Endothelial cell of umbilical vein (primary cell): ENCODE results near the gene CPNE5. TPM values are rescaled to one million over a fixed set of nuclear protein-coding genes. Genes with fewer than 3 reads are reported as not detected.

Experiments used
- BruUV-seq: library from RNA; stranded (reverse); fragments of 400-500 nt; replicated peaks from 2 replicates; lab custom pipeline; 2021; lab: Mats Ljungman, UMichigan
- CTCF ChIA-PET: fragments of 300-600, 350-600 bp; sonication (Branson Sonifier 250); formaldehyde crosslinking; loops from one replicate; lab custom pipeline; 2021; ENCODE audit warnings: antibody characterized with exemption, inconsistent platforms; lab: Charles Lee
- POLR2A ChIA-PET: fragments of 300-600, 350-600 bp; sonication (Branson Sonifier 250); formaldehyde crosslinking; loops from one replicate; lab custom pipeline; 2021; ENCODE audit warnings: antibody characterized with exemption, inconsistent platforms; lab: Charles Lee
- DNase-seq: peaks from one replicate; pipeline ENCODE4 v3.0.0-alpha.2; 2011; ENCODE audit warnings: low read depth, low spot score
- FAIRE-seq: peaks from 2 replicates; lab custom pipeline; 2011; peaks lifted over from hg19 to GRCh38; lab: Jason Lieb, UNC
- H2AFZ ChIP-seq: 2 replicates; pipeline ENCODE4 v1.6.0; 2012; ENCODE audit warnings: low read depth, low read length, control low read depth, inconsistent platforms
- H3K27ac ChIP-seq: 2 replicates; pipeline ENCODE4 v1.5.1; 2011; ENCODE audit warnings: low read depth, mild to moderate bottlenecking, control low read depth, low read length, moderate library complexity; ENCODE audit not compliant: insufficient read depth
- H3K27me3 ChIP-seq, 2 experiments: 2 replicates each; pipeline versions ENCODE4 v1.6.0 to v1.6.1; 2011; ENCODE audit warnings: low read length in 2 of 2, mixed read lengths in 1 of 2; ENCODE audit not compliant: control insufficient read depth in 2 of 2, insufficient read depth in 2 of 2
- H3K36me3 ChIP-seq, 2 experiments: 2 replicates in 1 of 2; 3 replicates in 1 of 2; pipeline ENCODE4 v1.5.1; 2011; ENCODE audit warnings: low read length in 2 of 2, mild to moderate bottlenecking in 1 of 2, moderate library complexity in 1 of 2; ENCODE audit not compliant: control insufficient read depth in 2 of 2, insufficient read depth in 2 of 2; ENCODE audit errors: extremely low read depth in 1 of 2
- H3K4me1 ChIP-seq: 3 replicates; pipeline ENCODE4 v1.5.1; 2011; ENCODE audit warnings: mild to moderate bottlenecking, low read length; ENCODE audit not compliant: control insufficient read depth, insufficient read depth; ENCODE audit errors: extremely low read depth
- H3K4me2 ChIP-seq: 2 replicates; pipeline ENCODE4 v1.6.1; 2011; ENCODE audit warnings: low read length, control low read depth, mixed read lengths; ENCODE audit not compliant: insufficient read depth
- H3K4me3 ChIP-seq, 3 experiments: fragments of 200-600 bp in 1 of 3; sonication (generic), shearing (Covaris generic) in 1 of 3; replicated peaks in 1 of 3; 2 replicates each; pipeline ENCODE4 v1.5.1; 2011 to 2016; ENCODE audit warnings: control low read depth in 3 of 3, low read length in 3 of 3, mild to moderate bottlenecking in 2 of 3, inconsistent platforms in 1 of 3, low read depth in 1 of 3, moderate library complexity in 1 of 3; ENCODE audit not compliant: insufficient read depth in 1 of 3
- H3K79me2 ChIP-seq: 2 replicates; pipeline ENCODE4 v1.6.0; 2012; ENCODE audit warnings: low read length, inconsistent platforms; ENCODE audit not compliant: control insufficient read depth, insufficient read depth
- H3K9ac ChIP-seq: replicated peaks from 2 replicates; pipeline ENCODE3; 2011; ENCODE audit warnings: low read length, control low read depth; ENCODE audit not compliant: insufficient read depth; ENCODE audit errors: extremely low read depth
- H3K9me1 ChIP-seq: replicated peaks from 3 replicates; pipeline ENCODE4 v1.6.0; 2011; ENCODE audit warnings: mild to moderate bottlenecking, low read length; ENCODE audit not compliant: control insufficient read depth, insufficient read depth; ENCODE audit errors: extremely low read depth
- H3K9me3 ChIP-seq: replicated peaks from 2 replicates; pipeline ENCODE4 v1.5.1; 2012; ENCODE audit warnings: low read length, inconsistent platforms; ENCODE audit not compliant: control insufficient read depth, insufficient read depth
- H4K20me1 ChIP-seq: replicated peaks from 2 replicates; pipeline ENCODE3; 2011; ENCODE audit warnings: mild to moderate bottlenecking, low read length; ENCODE audit not compliant: control insufficient read depth, insufficient read depth; ENCODE audit errors: extremely low read depth
- CTCF ChIP-seq, 2 donors: IDR thresholded peaks; 1 replicate in 1 of 2; 2 replicates in 1 of 2; pipeline ENCODE4 v1.5.1; 2011; ENCODE audit warnings: low read length in 2 of 2, mild to moderate bottlenecking in 2 of 2, moderate library complexity in 2 of 2, control low read depth in 1 of 2, inconsistent platforms in 1 of 2, low read depth in 1 of 2; ENCODE audit not compliant: insufficient read depth in 1 of 2; ENCODE audit errors: extremely low read depth in 1 of 2
- EZH2 ChIP-seq: IDR thresholded peaks from 2 replicates; pipeline ENCODE4 v1.6.1; 2012; ENCODE audit warnings: borderline replicate concordance, low read depth, mild to moderate bottlenecking, moderate library complexity, low read length, inconsistent platforms; ENCODE audit not compliant: severe bottlenecking
- FOS ChIP-seq: IDR thresholded peaks from 2 replicates; pipeline ENCODE4 v1.6.1; 2011; ENCODE audit warnings: mild to moderate bottlenecking, low read length, moderate library complexity, borderline replicate concordance; ENCODE audit not compliant: insufficient read depth
- GATA2 ChIP-seq: IDR thresholded peaks from 2 replicates; pipeline ENCODE4 v1.7.0; 2011; ENCODE audit warnings: low read depth, mild to moderate bottlenecking, moderate library complexity, mixed read lengths, low read length; ENCODE audit not compliant: insufficient read length, insufficient read depth
- JUN ChIP-seq: IDR thresholded peaks from 2 replicates; pipeline ENCODE4 v1.6.1; 2011; ENCODE audit warnings: borderline replicate concordance, low read depth; ENCODE audit not compliant: insufficient read length, insufficient read depth
- MAX ChIP-seq: IDR thresholded peaks from 2 replicates; pipeline ENCODE4 v1.6.1; 2011; ENCODE audit not compliant: insufficient read depth, insufficient read length
- MYC ChIP-seq: IDR thresholded peaks from one replicate; pipeline ENCODE4 v1.6.1; 2011; ENCODE audit warnings: mild to moderate bottlenecking, low read depth, low read length
- POLR2A ChIP-seq: IDR thresholded peaks from 2 replicates; pipeline ENCODE4 v1.6.1; 2012; ENCODE audit warnings: low read depth, mild to moderate bottlenecking, control low read depth, low read length
- POLR2AphosphoS5 ChIP-seq: IDR thresholded peaks from 2 replicates; pipeline ENCODE4 v1.6.1; 2012; ENCODE audit warnings: low read depth, mild to moderate bottlenecking, control low read depth, low read length, moderate library complexity; ENCODE audit not compliant: insufficient read depth
- dilution Hi-C: fragments of 300-500 bp; cut with MboI; formaldehyde crosslinking; loops from one replicate; pipeline ENCODE4 v1.15.0; 2019; ENCODE audit warnings: low sequenced_read_pairs; ENCODE audit not compliant: extremely low pct_ligation_motif_present
- intact Hi-C: fragments of 100-400 bp; cut with micrococcal nuclease; formaldehyde crosslinking; loops from one replicate; pipeline ENCODE4 v1.10.0; 2022
- polyA plus RNA-seq, 4 experiments: library from polyadenylated mRNA; depleted of rRNA in 3 of 4; stranded (reverse) in 3 of 4; unstranded in 1 of 4; fragments of >200 nt; gene quantifications; 2 replicates each; pipeline versions ENCODE4 v1.2.1 to v1.2.3, GENCODE V29; 2011 to 2012; ENCODE audit warnings: missing spikeins in 1 of 4
- total RNA-seq: library from RNA; stranded (reverse); gene quantifications from 2 replicates; pipeline ENCODE4 v1.2.3, GENCODE V29; 2021

CPNE5 gene
- total and polyA plus RNA-seq, 2 donors (not counting 3 experiments of a cell fraction or from before 2014, with no cell fraction given), result 18.8 to 49.4 TPM

GRCh38 chr6:36805096-36805797 is 34.0 kb downstream of the CPNE5 start:
- no peak for TF ChIP-seq POLR2AphosphoS5
- no peak for TF ChIP-seq CTCF (IDR thresholded peaks at IDR 0.05; ENCODE audit: extremely low read depth in 1 of 2, insufficient read depth in 1 of 2, low read depth in 1 of 2, low read length in 2 of 2)
- TF ChIP-seq FOS, result no peak
- no peak for TF ChIP-seq EZH2
- TF ChIP-seq MYC, result no peak
- TF ChIP-seq GATA2, result no peak
- TF ChIP-seq POLR2A, result no peak
- TF ChIP-seq MAX, result no peak
- TF ChIP-seq JUN, result no peak
- H4K20me1 ChIP-seq, result no peaks in the 10 kb centered on the region
- H3K4me1 ChIP-seq, result peaks cover 5% of the 10 kb centered on the region
- H3K9me1 ChIP-seq, result no peaks in the 10 kb centered on the region
- H3K27ac ChIP-seq, result no peak overlapping the region
- no peaks in the 10 kb centered on the region for H3K36me3 ChIP-seq
- no peak overlapping the region for H3K4me2 ChIP-seq
- no peak for DNase-seq
- FAIRE-seq, result no peak
- no peaks in the 10 kb centered on the region for H3K79me2 ChIP-seq
- CTCF ChIA-PET, result interaction anchor here (1.2 to 3.0 kb wide), 5 partner anchors 18 to 47 kb away, joined by 3 to 14 read pairs (median 3); no protein-coding TSS in a partner anchor
- BruUV-seq, result no TSS peak
- intact Hi-C loops, result no loop called here
- H3K4me3 ChIP-seq, result no peak overlapping the region
- POLR2A ChIA-PET, result no interaction called here
- dilution Hi-C loops, result no loop called here
- no peaks in the 10 kb centered on the region for H3K9me3 ChIP-seq
- H2AFZ ChIP-seq, result no peak overlapping the region
- no peak overlapping the region for H3K9ac ChIP-seq
- no peaks in the 10 kb centered on the region for H3K27me3 ChIP-seq
